Colonic mucosa (tissue), 4 donors: ENCODE results near the gene WDR75. TPM values are rescaled to one million over a fixed set of nuclear protein-coding genes. Genes with fewer than 3 reads are reported as not detected.

Experiments used
- DNase-seq: peaks from one replicate; pipeline ENCODE4 v3.0.0-alpha.2; 2020
- H3K27ac ChIP-seq: fragments of 200-600 bp; one replicate; pipeline ENCODE4 v1.8.0; 2021
- H3K27me3 ChIP-seq: fragments of 200-600 bp; one replicate; pipeline ENCODE4 v1.8.0; 2021
- H3K36me3 ChIP-seq: fragments of 200-600 bp; one replicate; pipeline ENCODE4 v1.8.0; 2021
- H3K4me1 ChIP-seq: fragments of 200-600 bp; one replicate; pipeline ENCODE4 v1.8.0; 2021; ENCODE audit warnings: mild to moderate bottlenecking
- H3K4me3 ChIP-seq: fragments of 200-600 bp; one replicate; pipeline ENCODE4 v1.8.0; 2021
- H3K9ac ChIP-seq, 2 donors: one replicate each; pipeline ENCODE4 v1.7.0; 2013; ENCODE audit warnings: control low read depth in 2 of 2, low read depth in 2 of 2, low read length in 2 of 2
- H3K9me3 ChIP-seq: fragments of 200-600 bp; one replicate; pipeline ENCODE4 v1.8.0; 2021
- intact Hi-C: fragments of 100-400 bp; cut with DNase I; formaldehyde crosslinking; loops from one replicate; pipeline ENCODE4 v1.14.1; 2022
- total RNA-seq, 2 donors: library from RNA; stranded (reverse); fragmentation: NEBNext Ultra II Directional in 1 of 2; extraction: Animal tissue kit (Norgen Biotek cat#: 25700) in 1 of 2; gene quantifications; one replicate each; pipeline ENCODE4 v1.2.1, GENCODE V29; 2021
- TF ChIP-seq, protein P1 (sequence below): fragments of 200-600 bp; IDR thresholded peaks from one replicate; pipeline ENCODE4 v1.8.0; 2022; ENCODE audit warnings: antibody characterized with exemption, mild to moderate bottlenecking
- donor health status: healthy.
- donor health status: DM: no; HTN: no; CAD: no.
- donor health status: DM: no; HTN: no; CAD: no.

The WDR75 gene
- 10 to 100 TPM; 19.0 to 21.4 TPM for total RNA-seq

DNA sequence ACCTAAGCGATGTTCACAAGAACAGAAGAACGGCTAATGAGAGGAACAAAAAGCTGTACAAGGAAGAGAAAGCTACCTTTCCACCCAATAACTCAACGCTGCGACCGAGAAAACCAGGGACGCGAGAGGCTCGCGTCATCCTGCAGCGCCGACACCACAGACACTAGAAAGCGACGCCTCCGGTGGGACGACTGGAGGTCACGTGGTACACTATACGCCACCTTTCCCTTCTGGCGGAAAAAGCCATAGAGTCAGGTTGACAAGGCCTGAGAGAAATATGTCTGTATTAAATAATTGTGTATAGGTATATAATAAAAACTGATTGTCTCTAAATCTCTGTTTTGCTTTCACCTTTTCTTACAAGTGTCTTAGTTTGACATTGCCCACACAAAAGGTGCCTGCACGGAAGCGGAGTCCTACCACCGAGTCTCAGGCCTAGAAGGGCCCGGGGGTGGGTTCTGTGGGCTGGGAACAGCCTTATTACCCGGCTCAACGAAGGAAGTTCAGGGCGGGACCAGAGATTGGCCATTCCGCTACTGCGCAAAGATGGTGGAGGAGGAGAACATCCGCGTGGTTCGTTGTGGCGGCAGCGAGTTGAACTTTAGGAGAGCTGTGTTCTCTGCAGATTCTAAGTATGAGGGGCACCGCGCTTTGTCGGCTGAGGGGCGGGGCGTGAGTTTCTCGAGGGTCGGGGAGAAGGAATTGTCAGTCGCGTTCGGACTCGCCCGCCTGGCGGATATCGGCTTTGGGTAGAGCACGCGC is at the start of gene WDR75:
Gene WDR75 (plus strand): TSS at position 528 of the 762 bp plus-strand sequence. CDS start 19 bp downstream, at position 547.
- peak; percentile 97 for DNase-seq
- Histone ChIP-seq H3K4me3 (peak within 1 kb of the TSS; percentile 88), H3K9me3 (no peaks in the 10 kb centered on the region), H3K27me3 (no peaks in the 10 kb centered on the region), H3K36me3 (no peaks in the 10 kb centered on the region), H3K9ac (peak within 1 kb of the TSS; percentile 71 to 93), H3K4me1 (peaks cover 6% of the 10 kb centered on the region), H3K27ac (peak within 1 kb of the TSS; percentile 84)
- TF ChIP-seq, protein P1, sequence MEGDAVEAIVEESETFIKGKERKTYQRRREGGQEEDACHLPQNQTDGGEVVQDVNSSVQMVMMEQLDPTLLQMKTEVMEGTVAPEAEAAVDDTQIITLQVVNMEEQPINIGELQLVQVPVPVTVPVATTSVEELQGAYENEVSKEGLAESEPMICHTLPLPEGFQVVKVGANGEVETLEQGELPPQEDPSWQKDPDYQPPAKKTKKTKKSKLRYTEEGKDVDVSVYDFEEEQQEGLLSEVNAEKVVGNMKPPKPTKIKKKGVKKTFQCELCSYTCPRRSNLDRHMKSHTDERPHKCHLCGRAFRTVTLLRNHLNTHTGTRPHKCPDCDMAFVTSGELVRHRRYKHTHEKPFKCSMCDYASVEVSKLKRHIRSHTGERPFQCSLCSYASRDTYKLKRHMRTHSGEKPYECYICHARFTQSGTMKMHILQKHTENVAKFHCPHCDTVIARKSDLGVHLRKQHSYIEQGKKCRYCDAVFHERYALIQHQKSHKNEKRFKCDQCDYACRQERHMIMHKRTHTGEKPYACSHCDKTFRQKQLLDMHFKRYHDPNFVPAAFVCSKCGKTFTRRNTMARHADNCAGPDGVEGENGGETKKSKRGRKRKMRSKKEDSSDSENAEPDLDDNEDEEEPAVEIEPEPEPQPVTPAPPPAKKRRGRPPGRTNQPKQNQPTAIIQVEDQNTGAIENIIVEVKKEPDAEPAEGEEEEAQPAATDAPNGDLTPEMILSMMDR, result no peak
- intact Hi-C loops, result no loop called here

DNA sequence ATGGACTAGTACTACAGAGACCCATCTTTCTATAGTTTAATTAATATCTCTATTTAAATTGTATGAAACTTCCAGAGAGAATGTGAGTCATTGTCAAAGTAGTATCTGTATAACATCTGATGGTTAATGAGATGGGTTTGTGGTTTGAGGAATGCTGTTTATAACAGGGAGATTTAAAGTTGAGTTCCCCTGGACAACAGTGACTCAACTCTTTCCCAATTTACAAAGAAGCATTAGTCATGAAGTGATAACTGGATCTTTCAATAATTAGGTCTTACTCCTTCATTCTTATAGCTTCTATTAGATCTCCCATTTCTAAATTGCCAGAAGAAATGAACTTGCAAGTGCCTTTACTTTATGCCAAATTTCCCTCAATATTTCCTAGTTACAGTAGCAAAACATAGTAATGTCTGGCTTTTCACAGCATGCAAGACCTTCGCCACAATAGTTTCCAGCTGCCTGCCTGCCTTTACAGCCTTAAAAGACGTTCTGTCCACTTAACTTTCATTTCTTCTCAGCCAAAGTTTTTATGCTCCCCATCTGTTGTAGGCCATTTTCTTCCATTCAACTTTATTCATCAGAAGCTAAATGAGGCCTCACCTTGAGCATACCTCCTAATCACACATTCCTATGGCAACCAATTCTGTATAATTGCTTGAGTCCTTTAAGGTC is 47.7 kb upstream of the WDR75 start:
- Histone ChIP-seq H3K4me3 (no peak overlapping the region), H3K36me3 (no peaks in the 10 kb centered on the region), H3K9me3 (no peaks in the 10 kb centered on the region), H3K27me3 (no peaks in the 10 kb centered on the region), H3K4me1 (no peaks in the 10 kb centered on the region), H3K27ac (peak overlapping the region; percentile 27), H3K9ac (no peak overlapping the region)
- no peak for DNase-seq
- intact Hi-C loops, result no loop called here
- TF ChIP-seq, protein P1, result no peak

DNA sequence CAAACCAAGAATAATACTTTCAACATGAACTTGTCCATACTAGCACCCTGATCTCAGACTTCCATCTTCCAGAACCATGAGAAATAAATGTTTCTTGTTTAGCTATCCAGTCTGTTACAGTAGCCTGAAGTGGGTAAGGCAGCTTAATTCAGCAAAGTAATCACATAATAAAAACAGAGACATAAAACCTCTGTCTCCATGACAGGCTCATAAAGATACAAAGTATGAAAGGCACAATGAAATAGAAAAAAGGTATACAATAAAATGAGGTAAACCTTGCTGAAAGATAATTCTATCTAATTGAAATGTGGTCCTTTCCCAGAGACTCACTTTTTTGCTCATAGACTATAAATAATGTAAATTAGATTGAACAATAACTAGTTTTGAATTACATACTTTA is 46.7 kb upstream of the WDR75 start:
- H3K27me3 ChIP-seq, result no peaks in the 10 kb centered on the region
- H3K9me3 ChIP-seq, result no peaks in the 10 kb centered on the region
- H3K36me3 ChIP-seq, result no peaks in the 10 kb centered on the region
- peak overlapping the region; percentile 27 for H3K27ac ChIP-seq
- no peak overlapping the region for H3K9ac ChIP-seq
- H3K4me1 ChIP-seq, result no peaks in the 10 kb centered on the region
- no peak for DNase-seq
- TF ChIP-seq, protein P1, result no peak
- intact Hi-C loops, result no loop called here
- no peak overlapping the region for H3K4me3 ChIP-seq

DNA sequence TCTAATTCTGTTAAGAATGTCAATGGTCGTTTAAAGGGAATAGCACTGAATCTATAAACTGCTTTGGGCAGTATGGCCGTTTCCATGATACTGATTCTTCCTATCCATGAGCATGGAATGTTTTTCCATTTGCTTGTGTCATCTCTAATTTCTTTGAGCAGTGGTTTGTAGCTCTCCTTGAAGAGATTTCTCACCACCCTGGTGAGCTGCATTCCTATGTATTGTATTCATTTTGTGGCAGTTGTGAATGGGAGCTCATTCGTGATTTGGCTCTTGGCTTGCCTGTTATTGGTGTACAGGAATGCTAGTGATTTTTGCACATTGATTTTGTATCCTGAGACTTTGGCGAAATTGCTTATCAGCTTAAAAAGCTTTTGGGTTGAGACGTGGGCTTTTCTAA is 38.3 kb upstream of the WDR75 start:
- H3K9me3 ChIP-seq, result no peaks in the 10 kb centered on the region
- TF ChIP-seq, protein P1, result no peak

DNA sequence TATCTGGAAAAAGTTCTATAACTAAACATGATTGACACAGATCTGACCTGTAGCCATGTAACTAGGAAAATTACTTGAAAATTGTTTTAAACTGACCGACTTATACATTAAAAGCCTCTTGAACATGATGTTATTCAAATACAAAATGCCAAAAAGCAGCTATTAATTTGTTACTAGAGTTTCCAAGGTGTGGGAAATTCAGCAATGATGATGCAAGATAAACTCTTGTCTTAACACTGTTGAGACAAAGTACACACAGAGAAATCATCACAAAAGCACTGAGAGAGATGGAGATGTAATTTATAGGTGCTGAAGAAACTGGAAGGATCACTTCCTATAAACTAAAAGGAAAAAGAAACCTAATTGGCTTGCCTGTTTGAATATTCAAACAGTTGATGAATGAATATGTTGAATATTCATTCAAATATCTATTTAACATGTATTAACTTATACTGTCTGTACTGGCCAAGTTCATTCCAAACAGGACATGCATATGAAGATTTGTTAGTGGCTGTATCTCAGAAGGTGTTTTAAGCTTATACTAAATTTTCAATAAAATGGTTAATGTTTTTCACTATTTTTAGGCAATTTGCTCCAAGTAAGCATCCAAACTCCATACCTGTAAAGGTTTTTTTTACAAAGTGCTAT is 34.6 kb upstream of the WDR75 start:
- no peaks in the 10 kb centered on the region for H3K4me1 ChIP-seq
- no peak overlapping the region for H3K4me3 ChIP-seq
- H3K9me3 ChIP-seq, result no peaks in the 10 kb centered on the region
- H3K9ac ChIP-seq, result no peak overlapping the region
- TF ChIP-seq, protein P1, result no peak
- H3K27ac ChIP-seq, result peak overlapping the region; percentile 43
- H3K36me3 ChIP-seq, result no peaks in the 10 kb centered on the region
- no peak for DNase-seq
- intact Hi-C loops, result loop anchor here (5.0 kb wide), 1 partner anchor 264 kb away; no protein-coding TSS in a partner anchor
- no peaks in the 10 kb centered on the region for H3K27me3 ChIP-seq

More for the DNA sequence above, 38.3 kb upstream of the WDR75 start:
- Histone ChIP-seq H3K4me3 (no peak overlapping the region), H3K27me3 (no peaks in the 10 kb centered on the region), H3K4me1 (no peaks in the 10 kb centered on the region), H3K9ac (no peak overlapping the region), H3K27ac (no peak overlapping the region), H3K36me3 (no peaks in the 10 kb centered on the region)
- DNase-seq, result no peak
- intact Hi-C loops, result no loop called here
